Keratinocyte (primary cell): ENCODE results near the gene ARHGAP1. TPM values are rescaled to one million over a fixed set of nuclear protein-coding genes. Genes with fewer than 3 reads are reported as not detected.

Source experiments
- DNase-seq: peaks from one replicate; pipeline ENCODE4 v3.0.0-alpha.2; 2011; ENCODE audit warnings: low read depth, missing footprints, low spot score
- FAIRE-seq: peaks from 2 replicates; lab custom pipeline; 2011; peaks lifted over from hg19 to GRCh38; lab: Jason Lieb, UNC
- H2AFZ ChIP-seq: 2 replicates; pipeline ENCODE4 v1.6.0; 2012; ENCODE audit warnings: low read length, control low read depth, inconsistent platforms; ENCODE audit not compliant: control insufficient read depth
- H3K27ac ChIP-seq: 2 replicates; pipeline ENCODE4 v1.5.1; 2011; ENCODE audit warnings: low read length; ENCODE audit not compliant: control insufficient read depth, insufficient read depth
- H3K27me3 ChIP-seq: 3 replicates; pipeline ENCODE4 v1.6.0; 2011; ENCODE audit warnings: low read length; ENCODE audit not compliant: control insufficient read depth, insufficient read depth; ENCODE audit errors: extremely low read depth
- H3K36me3 ChIP-seq, 2 experiments: 2 replicates in 1 of 2; 3 replicates in 1 of 2; pipeline ENCODE4 v1.5.1; 2011; ENCODE audit warnings: low read length in 2 of 2, mild to moderate bottlenecking in 1 of 2; ENCODE audit not compliant: control insufficient read depth in 2 of 2, insufficient read depth in 2 of 2; ENCODE audit errors: extremely low read depth in 1 of 2
- H3K4me1 ChIP-seq: 3 replicates; pipeline ENCODE4 v1.5.1; 2011; ENCODE audit warnings: low read length; ENCODE audit not compliant: control insufficient read depth, insufficient read depth; ENCODE audit errors: extremely low read depth
- H3K4me2 ChIP-seq: 3 replicates; pipeline ENCODE4 v1.6.0; 2011; ENCODE audit warnings: low read depth, low read length; ENCODE audit not compliant: control insufficient read depth, insufficient read depth; ENCODE audit errors: extremely low read depth
- H3K4me3 ChIP-seq, 3 experiments: fragments of 200-600 bp in 1 of 3; sonication (generic) in 1 of 3; 2 replicates in 2 of 3; 3 replicates in 1 of 3; pipeline ENCODE4 v1.5.1; 2011 to 2016; ENCODE audit warnings: low read length in 3 of 3, mild to moderate bottlenecking in 3 of 3, control low read depth in 2 of 3, inconsistent platforms in 1 of 3, low read depth in 1 of 3, mixed read lengths in 1 of 3, mixed run types in 1 of 3, moderate library complexity in 1 of 3; ENCODE audit not compliant: control insufficient read depth in 2 of 3, insufficient read depth in 2 of 3; ENCODE audit errors: extremely low read depth in 1 of 3
- H3K79me2 ChIP-seq: 2 replicates; pipeline ENCODE4 v1.6.0; 2012; ENCODE audit warnings: low read length; ENCODE audit not compliant: control insufficient read depth, insufficient read depth
- H3K9ac ChIP-seq: 3 replicates; pipeline ENCODE4 v1.6.0; 2011; ENCODE audit warnings: low read length; ENCODE audit not compliant: control insufficient read depth, insufficient read depth; ENCODE audit errors: extremely low read depth
- H3K9me1 ChIP-seq: 3 replicates; pipeline ENCODE4 v1.6.0; 2011; ENCODE audit warnings: low read length; ENCODE audit not compliant: control insufficient read depth, insufficient read depth; ENCODE audit errors: extremely low read depth
- H3K9me3 ChIP-seq: 2 replicates; pipeline ENCODE4 v1.5.1; 2012; ENCODE audit warnings: low read depth, low read length; ENCODE audit not compliant: control insufficient read depth
- H4K20me1 ChIP-seq: 3 replicates; pipeline ENCODE4 v1.6.0; 2011; ENCODE audit warnings: low read length; ENCODE audit not compliant: control insufficient read depth, insufficient read depth; ENCODE audit errors: extremely low read depth
- EZH2 ChIP-seq: IDR thresholded peaks from one replicate; pipeline ENCODE4 v1.6.1; 2012; ENCODE audit warnings: inconsistent platforms, mild to moderate bottlenecking, low read length, moderate library complexity
- dilution Hi-C: fragments of 300-500 bp; cut with MboI; formaldehyde crosslinking; loops from one replicate; pipeline ENCODE4 v1.7.0; 2020; ENCODE audit warnings: low sequenced_read_pairs; ENCODE audit not compliant: extremely low pct_ligation_motif_present
- polyA plus RNA-seq, 5 experiments: library from polyadenylated mRNA; depleted of rRNA in 3 of 5; stranded (reverse) in 3 of 5; stranded (forward) in 1 of 5; unstranded in 1 of 5; fragments of >200 nt; gene quantifications; 1 replicate in 1 of 5; 2 replicates in 3 of 5; 3 replicates in 1 of 5; pipeline versions ENCODE4 v1.2.1 to v1.2.3, GENCODE V29; 2011 to 2012; ENCODE audit warnings: missing spikeins in 2 of 5, low read depth in 1 of 5, low replicate concordance in 1 of 5
- TF ChIP-seq, protein P1 (sequence below), 3 experiments: IDR thresholded peaks in 1 of 3; conservative IDR thresholded peaks in 1 of 3; optimal IDR thresholded peaks in 1 of 3; 2 replicates in 2 of 3; 3 replicates in 1 of 3; pipeline versions ENCODE3 to v1.5.1; 2011; ENCODE audit warnings: low read length in 3 of 3, mild to moderate bottlenecking in 3 of 3, moderate library complexity in 2 of 3, control low read depth in 1 of 3, inconsistent platforms in 1 of 3; ENCODE audit not compliant: insufficient read depth in 2 of 3; ENCODE audit errors: extremely low read depth in 1 of 3

ARHGAP1 gene
- polyA plus RNA-seq, 1 donor (not counting 4 experiments of a cell fraction or from before 2014, with no cell fraction given), result 19.5 TPM

DNA sequence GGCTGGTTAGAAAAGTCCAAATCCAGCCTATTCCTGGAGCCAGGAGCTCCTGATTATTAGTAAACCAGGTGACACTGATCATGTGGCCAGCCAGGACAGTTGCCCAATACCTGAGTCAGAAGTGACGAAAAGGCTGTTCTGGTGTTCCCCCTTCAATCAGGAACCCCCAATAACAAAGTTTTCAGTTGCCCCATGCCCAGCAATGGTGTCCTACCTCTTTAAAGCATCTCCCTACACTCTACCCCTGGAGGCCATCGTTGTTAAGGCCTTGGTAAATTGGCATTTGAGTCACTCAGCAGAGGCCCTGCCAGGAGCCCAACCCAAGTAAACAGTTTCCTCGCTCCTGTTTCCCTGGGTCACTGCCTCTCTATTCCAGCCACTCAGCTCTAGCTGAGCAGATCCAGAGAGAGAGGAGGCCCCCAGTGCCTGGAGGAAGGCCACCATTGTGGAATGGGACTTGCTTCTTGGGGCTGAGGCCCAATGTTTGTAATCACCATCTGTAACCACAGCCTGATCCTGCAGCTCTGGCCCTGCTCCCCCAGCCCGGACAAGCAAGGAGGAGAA, 25.0 kb downstream of the ARHGAP1 start:
- H3K36me3 ChIP-seq, result peaks cover 30 to 39% of the 10 kb centered on the region in 2 experiments
- peaks cover 20% of the 10 kb centered on the region for H3K4me1 ChIP-seq
- H3K4me3 ChIP-seq, result no peak overlapping the region
- dilution Hi-C loops, result no loop called here
- FAIRE-seq (peak; percentile 69), DNase-seq (no peak)
- no peaks in the 10 kb centered on the region for H3K9me3 ChIP-seq
- H3K9me1 ChIP-seq, result no peaks in the 10 kb centered on the region
- peak overlapping the region; percentile 59 for H2AFZ ChIP-seq
- no peaks in the 10 kb centered on the region for H4K20me1 ChIP-seq
- no peaks in the 10 kb centered on the region for H3K27me3 ChIP-seq
- H3K79me2 ChIP-seq, result no peaks in the 10 kb centered on the region
- H3K9ac ChIP-seq, result peak overlapping the region; percentile 67
- H3K4me2 ChIP-seq, result peak overlapping the region; percentile 30
- H3K27ac ChIP-seq, result peak overlapping the region; percentile 79
- no peak for TF ChIP-seq EZH2
- TF ChIP-seq, protein P1, sequence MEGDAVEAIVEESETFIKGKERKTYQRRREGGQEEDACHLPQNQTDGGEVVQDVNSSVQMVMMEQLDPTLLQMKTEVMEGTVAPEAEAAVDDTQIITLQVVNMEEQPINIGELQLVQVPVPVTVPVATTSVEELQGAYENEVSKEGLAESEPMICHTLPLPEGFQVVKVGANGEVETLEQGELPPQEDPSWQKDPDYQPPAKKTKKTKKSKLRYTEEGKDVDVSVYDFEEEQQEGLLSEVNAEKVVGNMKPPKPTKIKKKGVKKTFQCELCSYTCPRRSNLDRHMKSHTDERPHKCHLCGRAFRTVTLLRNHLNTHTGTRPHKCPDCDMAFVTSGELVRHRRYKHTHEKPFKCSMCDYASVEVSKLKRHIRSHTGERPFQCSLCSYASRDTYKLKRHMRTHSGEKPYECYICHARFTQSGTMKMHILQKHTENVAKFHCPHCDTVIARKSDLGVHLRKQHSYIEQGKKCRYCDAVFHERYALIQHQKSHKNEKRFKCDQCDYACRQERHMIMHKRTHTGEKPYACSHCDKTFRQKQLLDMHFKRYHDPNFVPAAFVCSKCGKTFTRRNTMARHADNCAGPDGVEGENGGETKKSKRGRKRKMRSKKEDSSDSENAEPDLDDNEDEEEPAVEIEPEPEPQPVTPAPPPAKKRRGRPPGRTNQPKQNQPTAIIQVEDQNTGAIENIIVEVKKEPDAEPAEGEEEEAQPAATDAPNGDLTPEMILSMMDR (optimal IDR thresholded peaks at IDR 0.05 in 1 of 3, IDR thresholded peaks at IDR 0.05 in 1 of 3, conservative IDR thresholded peaks at IDR 0.05 in 1 of 3; ENCODE audit: extremely low read depth in 1 of 3, insufficient read depth in 2 of 3, low read length in 3 of 3), result peak in 1 of 3 experiments; percentile 19

DNA sequence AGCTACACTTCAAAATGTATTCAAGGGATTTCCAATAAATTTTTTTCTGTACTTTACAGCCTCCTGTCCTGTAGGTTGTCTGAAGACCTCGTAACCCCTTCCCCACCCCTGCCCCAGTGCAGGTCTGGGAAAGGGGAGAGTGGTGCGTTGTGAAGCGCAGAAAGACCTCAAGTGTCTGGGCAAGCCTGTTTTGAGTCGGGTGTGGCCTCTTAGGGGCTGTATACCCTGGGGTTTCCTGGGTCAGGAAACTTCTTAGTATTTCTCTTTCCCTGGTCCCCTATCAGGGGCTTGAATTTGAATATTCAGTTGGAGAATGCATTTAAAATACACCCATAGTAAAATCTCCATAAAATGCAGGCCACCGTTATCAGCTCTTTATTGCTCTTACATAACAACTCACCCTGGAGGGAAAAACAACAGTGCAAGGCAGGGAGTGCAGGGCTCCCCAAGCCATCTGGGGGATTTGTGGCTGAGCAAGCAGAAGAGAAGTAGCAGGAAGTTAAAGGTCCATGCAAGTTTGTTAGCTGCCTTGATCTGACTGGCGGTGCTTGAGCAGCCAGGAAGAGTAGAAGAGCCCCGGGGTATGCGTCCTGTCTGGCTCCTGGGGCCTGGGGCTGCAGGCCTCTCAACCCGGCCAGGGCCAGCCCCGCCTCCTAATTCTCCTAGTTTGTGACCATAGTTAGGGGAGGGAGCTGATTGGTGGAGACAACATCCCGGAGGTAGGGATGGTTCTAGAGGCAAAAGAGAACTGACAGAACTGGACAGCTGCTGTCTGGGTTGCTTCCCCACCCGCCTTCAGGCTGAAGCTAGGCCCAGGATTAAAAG, 25.7 kb downstream of the ARHGAP1 start:
- Histone ChIP-seq H3K9ac (peak overlapping the region; percentile 67), H3K4me1 (peaks cover 20% of the 10 kb centered on the region), H2AFZ (peak overlapping the region; percentile 59), H3K79me2 (no peaks in the 10 kb centered on the region), H3K27ac (peak overlapping the region; percentile 79), H3K4me3 (no peak overlapping the region), H4K20me1 (no peaks in the 10 kb centered on the region), H3K9me3 (no peaks in the 10 kb centered on the region), H3K27me3 (no peaks in the 10 kb centered on the region), H3K9me1 (no peaks in the 10 kb centered on the region), H3K4me2 (peak overlapping the region; percentile 30), H3K36me3 (peaks cover 27 to 35% of the 10 kb centered on the region in 2 experiments)
- TF ChIP-seq EZH2, result no peak
- TF ChIP-seq, protein P1 (optimal IDR thresholded peaks at IDR 0.05 in 1 of 3, IDR thresholded peaks at IDR 0.05 in 1 of 3, conservative IDR thresholded peaks at IDR 0.05 in 1 of 3; ENCODE audit: extremely low read depth in 1 of 3, insufficient read depth in 2 of 3, low read length in 3 of 3), result no peak
- FAIRE-seq, result peak; percentile 59
- dilution Hi-C loops, result no loop called here
- DNase-seq, result no peak
